Measurements from ENCODE around the gene PRKN. TPM values are rescaled to one million over a fixed set of nuclear protein-coding genes. Genes with fewer than 3 reads are reported as not detected.
A peak's percentile ranks its signal among the peaks of the same experiment; 100 is the strongest.

The PRKN gene
- total and polyA plus RNA-seq, 2 experiments from 2014 or later, result 0.10 to 0.84 TPM

DNA sequence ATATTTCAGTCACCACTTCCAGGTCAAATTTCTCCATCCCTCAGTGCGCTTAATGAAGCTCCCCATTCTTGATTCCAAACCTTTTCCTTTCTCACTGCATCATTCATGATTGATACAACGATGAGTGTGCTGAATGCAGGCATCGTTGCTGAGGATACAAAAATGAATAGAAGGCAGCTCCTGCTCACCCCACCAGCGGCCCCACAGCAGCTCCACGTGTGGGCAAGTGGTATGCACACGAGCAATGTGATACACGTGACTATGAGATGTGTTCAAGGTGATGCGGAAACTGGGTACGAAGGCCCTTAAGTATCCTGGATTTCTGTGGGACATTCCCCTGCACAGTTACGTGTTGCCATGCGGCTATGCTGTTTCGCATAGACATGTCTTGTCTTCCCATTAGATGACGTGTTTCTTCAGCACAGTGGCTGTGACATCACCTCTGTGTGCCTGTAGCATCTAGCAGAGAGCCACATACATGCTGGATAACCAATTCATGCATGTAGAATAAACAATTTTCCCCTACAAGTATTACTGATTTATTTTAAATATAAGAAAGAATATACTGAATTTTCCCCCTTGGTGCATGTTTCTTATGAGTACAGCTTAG, 1193.2 kb downstream of the PRKN start:
- Mint-ChIP-seq H3K36me3 (ENCODE audit: low read depth) (no peaks in the 10 kb centered on the region), H3K9me3 (no peaks in the 10 kb centered on the region), H3K27me3 (ENCODE audit: insufficient read depth, low read depth, poor library complexity) (no peaks in the 10 kb centered on the region), H3K4me3 (no peak overlapping the region), H3K4me1 (no peaks in the 10 kb centered on the region), H3K27ac (no peak overlapping the region)
- no peaks in the 10 kb centered on the region for H3K36me3 ChIP-seq (ENCODE audit: insufficient read depth)
- no peaks in the 10 kb centered on the region for H3K9me2 ChIP-seq (ENCODE audit: insufficient read depth)
- ATAC-seq (no peak), DNase-seq (ENCODE audit: low spot score) (no peak)
- no peaks in the 10 kb centered on the region for H3K27me3 ChIP-seq (ENCODE audit: insufficient read depth)
- no peaks in the 10 kb centered on the region for H3F3A ChIP-seq (replicated peaks; ENCODE audit: low read depth)
- H3K4me2 ChIP-seq, result no peak overlapping the region
- TF ChIP-seq STAT1 (IDR thresholded peaks at IDR 0.05; ENCODE audit: unreplicated experiment), result no peak
- TF ChIP-seq, protein P1, sequence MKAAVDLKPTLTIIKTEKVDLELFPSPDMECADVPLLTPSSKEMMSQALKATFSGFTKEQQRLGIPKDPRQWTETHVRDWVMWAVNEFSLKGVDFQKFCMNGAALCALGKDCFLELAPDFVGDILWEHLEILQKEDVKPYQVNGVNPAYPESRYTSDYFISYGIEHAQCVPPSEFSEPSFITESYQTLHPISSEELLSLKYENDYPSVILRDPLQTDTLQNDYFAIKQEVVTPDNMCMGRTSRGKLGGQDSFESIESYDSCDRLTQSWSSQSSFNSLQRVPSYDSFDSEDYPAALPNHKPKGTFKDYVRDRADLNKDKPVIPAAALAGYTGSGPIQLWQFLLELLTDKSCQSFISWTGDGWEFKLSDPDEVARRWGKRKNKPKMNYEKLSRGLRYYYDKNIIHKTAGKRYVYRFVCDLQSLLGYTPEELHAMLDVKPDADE (IDR thresholded peaks at IDR 0.05), result no peak
- TF ChIP-seq, protein P2, sequence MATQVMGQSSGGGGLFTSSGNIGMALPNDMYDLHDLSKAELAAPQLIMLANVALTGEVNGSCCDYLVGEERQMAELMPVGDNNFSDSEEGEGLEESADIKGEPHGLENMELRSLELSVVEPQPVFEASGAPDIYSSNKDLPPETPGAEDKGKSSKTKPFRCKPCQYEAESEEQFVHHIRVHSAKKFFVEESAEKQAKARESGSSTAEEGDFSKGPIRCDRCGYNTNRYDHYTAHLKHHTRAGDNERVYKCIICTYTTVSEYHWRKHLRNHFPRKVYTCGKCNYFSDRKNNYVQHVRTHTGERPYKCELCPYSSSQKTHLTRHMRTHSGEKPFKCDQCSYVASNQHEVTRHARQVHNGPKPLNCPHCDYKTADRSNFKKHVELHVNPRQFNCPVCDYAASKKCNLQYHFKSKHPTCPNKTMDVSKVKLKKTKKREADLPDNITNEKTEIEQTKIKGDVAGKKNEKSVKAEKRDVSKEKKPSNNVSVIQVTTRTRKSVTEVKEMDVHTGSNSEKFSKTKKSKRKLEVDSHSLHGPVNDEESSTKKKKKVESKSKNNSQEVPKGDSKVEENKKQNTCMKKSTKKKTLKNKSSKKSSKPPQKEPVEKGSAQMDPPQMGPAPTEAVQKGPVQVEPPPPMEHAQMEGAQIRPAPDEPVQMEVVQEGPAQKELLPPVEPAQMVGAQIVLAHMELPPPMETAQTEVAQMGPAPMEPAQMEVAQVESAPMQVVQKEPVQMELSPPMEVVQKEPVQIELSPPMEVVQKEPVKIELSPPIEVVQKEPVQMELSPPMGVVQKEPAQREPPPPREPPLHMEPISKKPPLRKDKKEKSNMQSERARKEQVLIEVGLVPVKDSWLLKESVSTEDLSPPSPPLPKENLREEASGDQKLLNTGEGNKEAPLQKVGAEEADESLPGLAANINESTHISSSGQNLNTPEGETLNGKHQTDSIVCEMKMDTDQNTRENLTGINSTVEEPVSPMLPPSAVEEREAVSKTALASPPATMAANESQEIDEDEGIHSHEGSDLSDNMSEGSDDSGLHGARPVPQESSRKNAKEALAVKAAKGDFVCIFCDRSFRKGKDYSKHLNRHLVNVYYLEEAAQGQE (IDR thresholded peaks at IDR 0.05; ENCODE audit: unreplicated experiment), result no peak
- no peak for TF ChIP-seq ZNF331 (CRISPR knock-in tag; IDR thresholded peaks at IDR 0.05; ENCODE audit: low read depth)
- no peak for TF ChIP-seq JUNB (IDR thresholded peaks at IDR 0.05; ENCODE audit: unreplicated experiment)
- no peak for TF ChIP-seq EZH2 (IDR thresholded peaks at IDR 0.05; ENCODE audit: low read depth, unreplicated experiment)
- TF ChIP-seq EZH2phosphoT487 (IDR thresholded peaks at IDR 0.05; ENCODE audit: unreplicated experiment), result no peak
- no peak for TF ChIP-seq POLR2AphosphoS5 (IDR thresholded peaks at IDR 0.05; ENCODE audit: low read depth)
- no peak for TF ChIP-seq NANOG (IDR thresholded peaks at IDR 0.05; ENCODE audit: borderline replicate concordance)
- no peak for TF ChIP-seq CREB1 (CRISPR knock-in tag; IDR thresholded peaks at IDR 0.05; ENCODE audit: low read depth)
- TF ChIP-seq, protein P3, sequence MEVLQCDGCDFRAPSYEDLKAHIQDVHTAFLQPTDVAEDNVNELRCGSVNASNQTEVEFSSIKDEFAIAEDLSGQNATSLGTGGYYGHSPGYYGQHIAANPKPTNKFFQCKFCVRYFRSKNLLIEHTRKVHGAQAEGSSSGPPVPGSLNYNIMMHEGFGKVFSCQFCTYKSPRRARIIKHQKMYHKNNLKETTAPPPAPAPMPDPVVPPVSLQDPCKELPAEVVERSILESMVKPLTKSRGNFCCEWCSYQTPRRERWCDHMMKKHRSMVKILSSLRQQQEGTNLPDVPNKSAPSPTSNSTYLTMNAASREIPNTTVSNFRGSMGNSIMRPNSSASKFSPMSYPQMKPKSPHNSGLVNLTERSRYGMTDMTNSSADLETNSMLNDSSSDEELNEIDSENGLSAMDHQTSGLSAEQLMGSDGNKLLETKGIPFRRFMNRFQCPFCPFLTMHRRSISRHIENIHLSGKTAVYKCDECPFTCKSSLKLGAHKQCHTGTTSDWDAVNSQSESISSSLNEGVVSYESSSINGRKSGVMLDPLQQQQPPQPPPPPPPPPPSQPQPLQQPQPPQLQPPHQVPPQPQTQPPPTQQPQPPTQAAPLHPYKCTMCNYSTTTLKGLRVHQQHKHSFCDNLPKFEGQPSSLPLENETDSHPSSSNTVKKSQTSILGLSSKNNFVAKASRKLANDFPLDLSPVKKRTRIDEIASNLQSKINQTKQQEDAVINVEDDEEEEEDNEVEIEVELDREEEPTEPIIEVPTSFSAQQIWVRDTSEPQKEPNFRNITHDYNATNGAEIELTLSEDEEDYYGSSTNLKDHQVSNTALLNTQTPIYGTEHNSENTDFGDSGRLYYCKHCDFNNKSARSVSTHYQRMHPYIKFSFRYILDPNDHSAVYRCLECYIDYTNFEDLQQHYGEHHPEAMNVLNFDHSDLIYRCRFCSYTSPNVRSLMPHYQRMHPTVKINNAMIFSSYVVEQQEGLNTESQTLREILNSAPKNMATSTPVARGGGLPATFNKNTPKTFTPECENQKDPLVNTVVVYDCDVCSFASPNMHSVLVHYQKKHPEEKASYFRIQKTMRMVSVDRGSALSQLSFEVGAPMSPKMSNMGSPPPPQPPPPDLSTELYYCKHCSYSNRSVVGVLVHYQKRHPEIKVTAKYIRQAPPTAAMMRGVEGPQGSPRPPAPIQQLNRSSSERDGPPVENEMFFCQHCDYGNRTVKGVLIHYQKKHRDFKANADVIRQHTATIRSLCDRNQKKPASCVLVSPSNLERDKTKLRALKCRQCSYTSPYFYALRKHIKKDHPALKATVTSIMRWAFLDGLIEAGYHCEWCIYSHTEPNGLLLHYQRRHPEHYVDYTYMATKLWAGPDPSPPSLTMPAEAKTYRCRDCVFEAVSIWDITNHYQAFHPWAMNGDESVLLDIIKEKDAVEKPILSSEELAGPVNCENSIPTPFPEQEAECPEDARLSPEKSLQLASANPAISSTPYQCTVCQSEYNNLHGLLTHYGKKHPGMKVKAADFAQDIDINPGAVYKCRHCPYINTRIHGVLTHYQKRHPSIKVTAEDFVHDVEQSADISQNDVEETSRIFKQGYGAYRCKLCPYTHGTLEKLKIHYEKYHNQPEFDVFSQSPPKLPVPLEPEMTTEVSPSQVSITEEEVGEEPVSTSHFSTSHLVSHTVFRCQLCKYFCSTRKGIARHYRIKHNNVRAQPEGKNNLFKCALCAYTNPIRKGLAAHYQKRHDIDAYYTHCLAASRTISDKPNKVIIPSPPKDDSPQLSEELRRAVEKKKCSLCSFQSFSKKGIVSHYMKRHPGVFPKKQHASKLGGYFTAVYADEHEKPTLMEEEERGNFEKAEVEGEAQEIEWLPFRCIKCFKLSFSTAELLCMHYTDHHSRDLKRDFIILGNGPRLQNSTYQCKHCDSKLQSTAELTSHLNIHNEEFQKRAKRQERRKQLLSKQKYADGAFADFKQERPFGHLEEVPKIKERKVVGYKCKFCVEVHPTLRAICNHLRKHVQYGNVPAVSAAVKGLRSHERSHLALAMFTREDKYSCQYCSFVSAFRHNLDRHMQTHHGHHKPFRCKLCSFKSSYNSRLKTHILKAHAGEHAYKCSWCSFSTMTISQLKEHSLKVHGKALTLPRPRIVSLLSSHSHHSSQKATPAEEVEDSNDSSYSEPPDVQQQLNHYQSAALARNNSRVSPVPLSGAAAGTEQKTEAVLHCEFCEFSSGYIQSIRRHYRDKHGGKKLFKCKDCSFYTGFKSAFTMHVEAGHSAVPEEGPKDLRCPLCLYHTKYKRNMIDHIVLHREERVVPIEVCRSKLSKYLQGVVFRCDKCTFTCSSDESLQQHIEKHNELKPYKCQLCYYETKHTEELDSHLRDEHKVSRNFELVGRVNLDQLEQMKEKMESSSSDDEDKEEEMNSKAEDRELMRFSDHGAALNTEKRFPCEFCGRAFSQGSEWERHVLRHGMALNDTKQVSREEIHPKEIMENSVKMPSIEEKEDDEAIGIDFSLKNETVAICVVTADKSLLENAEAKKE (CRISPR knock-in tag; IDR thresholded peaks at IDR 0.05), result no peak
- TF ChIP-seq, protein P4, sequence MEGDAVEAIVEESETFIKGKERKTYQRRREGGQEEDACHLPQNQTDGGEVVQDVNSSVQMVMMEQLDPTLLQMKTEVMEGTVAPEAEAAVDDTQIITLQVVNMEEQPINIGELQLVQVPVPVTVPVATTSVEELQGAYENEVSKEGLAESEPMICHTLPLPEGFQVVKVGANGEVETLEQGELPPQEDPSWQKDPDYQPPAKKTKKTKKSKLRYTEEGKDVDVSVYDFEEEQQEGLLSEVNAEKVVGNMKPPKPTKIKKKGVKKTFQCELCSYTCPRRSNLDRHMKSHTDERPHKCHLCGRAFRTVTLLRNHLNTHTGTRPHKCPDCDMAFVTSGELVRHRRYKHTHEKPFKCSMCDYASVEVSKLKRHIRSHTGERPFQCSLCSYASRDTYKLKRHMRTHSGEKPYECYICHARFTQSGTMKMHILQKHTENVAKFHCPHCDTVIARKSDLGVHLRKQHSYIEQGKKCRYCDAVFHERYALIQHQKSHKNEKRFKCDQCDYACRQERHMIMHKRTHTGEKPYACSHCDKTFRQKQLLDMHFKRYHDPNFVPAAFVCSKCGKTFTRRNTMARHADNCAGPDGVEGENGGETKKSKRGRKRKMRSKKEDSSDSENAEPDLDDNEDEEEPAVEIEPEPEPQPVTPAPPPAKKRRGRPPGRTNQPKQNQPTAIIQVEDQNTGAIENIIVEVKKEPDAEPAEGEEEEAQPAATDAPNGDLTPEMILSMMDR (conservative IDR thresholded peaks at IDR 0.05; ENCODE audit: low read depth in 2 of 2), result no peak
- TF ChIP-seq ZNF114 (CRISPR knock-in tag; IDR thresholded peaks at IDR 0.05), result no peak
- H3K4me1 ChIP-seq (ENCODE audit: insufficient read depth), result 0 out of 2 replicates have a peak, but pooled peaks cover 3% of the 10 kb centered on the region
- H3K79me2 ChIP-seq (replicated peaks; ENCODE audit: insufficient read depth), result no peaks in the 10 kb centered on the region
- peak overlapping the region; percentile 28; the same call in 1 of the 2 replicates for H2AFZ ChIP-seq
- no peak overlapping the region for H3K27ac ChIP-seq (ENCODE audit: low read depth)
- H4K20me1 ChIP-seq (replicated peaks; ENCODE audit: insufficient read depth), result no peaks in the 10 kb centered on the region
- no peak overlapping the region for H3K4me3 ChIP-seq

Measured in GM23338 (cell line).